NAMALWA (cell line): ENCODE measurements around the gene MSI2.

Experiments
- DNase-seq: peaks from one replicate; pipeline ENCODE4 v3.0.0-alpha.2; 2015; ENCODE audit warnings: low spot score

The MSI2 gene

GRCh38 chr17:57396511-57396921 lies 140.2 kb downstream of the MSI2 start:
- DNase-seq, result no peak

DNA sequence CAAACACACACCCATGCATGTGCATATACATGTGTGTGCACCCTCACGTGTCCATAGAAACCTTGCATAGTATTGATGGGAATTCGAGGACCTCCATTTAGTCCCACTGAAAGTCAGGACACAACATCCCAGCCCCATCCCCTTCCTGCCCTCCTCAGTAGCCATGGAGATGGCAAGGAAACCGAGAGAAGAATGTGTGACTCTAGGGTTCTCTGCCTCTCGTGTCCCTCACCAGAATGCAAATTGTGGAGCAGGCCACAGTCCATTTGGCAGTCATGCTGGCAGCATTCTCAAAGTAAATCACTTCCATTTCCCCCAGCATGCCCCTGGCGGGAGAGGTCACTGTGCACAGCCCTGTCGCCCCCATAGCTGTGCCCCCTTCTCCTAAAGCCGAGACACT lies 141.1 kb downstream of the MSI2 start:
- DNase-seq, result no peak

DNA sequence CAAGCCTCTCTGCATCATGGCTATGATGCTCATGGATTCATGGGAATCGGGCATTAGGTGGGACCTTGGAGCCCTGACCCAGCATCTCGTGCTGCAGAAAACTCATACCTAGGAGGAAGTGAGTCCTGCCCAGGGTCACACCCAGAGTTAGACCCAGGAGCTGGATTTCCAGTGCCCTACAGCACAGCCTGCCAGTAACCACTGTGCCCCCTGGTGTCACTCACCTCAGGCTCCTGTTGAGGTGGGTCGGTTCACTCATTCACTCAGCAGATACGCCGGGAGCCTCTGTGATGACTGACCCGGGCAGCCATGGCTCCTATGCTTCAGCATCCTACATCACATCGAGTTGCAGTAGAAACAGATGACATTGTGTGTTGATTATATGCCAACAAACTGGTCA lies 143.4 kb downstream of the MSI2 start:
- no peak for DNase-seq

DNA sequence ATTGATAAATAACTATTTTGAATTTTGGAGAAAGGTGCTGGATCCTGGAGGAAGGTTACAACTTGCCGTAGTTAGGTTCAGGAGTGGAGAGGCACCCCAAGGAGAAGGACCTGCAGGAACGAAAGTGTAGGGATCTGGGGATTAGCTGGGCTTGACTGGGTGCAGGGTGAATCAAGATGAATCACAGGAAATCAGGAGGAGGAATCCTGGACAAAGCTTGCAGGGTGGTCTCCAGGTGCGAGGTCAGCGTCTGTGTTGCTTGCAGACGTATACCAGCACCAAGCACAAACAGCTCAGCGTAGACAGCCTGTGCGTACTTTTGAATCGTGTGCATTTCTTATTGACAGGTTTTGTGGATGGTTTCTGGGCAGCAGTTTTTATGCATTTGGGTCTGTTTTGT lies 144.3 kb downstream of the MSI2 start:
- no peak for DNase-seq

GRCh38 chr17:57401556-57402488 lies 145.5 kb downstream of the MSI2 start:
- DNase-seq, result peak; percentile 19

- DNase-seq, result no peak
Observed at GRCh38 chr17:57402681-57403180, 146.4 kb downstream of the MSI2 start.

GRCh38 chr17:57403236-57403635 lies 146.9 kb downstream of the MSI2 start:
- DNase-seq, result no peak

- peak; percentile 48 for DNase-seq
Observed at GRCh38 chr17:57404073-57404472, 147.8 kb downstream of the MSI2 start.

DNA sequence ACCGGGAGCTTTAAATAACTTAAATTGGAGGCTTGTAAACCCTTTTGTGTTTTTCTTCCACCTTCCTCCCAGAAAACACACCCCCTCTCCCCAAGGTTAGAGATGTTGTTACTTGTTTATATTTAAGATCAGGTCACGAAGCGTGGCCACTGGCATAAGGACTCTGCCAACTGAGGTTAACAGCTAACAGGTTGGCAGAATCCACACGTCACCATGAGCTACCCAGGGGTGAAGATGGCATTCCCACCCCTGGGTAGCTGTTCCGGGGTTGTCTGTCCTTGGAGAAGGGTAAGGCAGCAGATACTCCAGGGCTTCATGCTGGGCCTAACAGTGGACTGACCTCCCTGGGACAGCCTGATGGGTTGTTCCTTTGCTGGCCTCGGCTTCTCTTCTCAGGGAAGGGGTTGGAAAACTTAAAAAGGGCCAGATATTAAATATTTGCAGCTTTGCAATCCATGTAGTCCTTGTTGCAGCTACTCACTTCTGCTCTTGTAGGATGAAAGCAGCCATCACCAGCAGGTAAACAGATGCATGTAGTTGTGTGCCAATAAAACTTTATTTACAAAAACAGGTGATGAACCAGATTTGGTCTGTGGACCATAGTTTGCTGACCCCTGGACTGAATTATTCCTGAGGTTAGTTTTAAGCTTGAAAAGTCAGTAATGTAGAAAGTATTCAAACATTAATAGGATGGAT lies 148.6 kb downstream of the MSI2 start:
- DNase-seq, result no peak

DNA sequence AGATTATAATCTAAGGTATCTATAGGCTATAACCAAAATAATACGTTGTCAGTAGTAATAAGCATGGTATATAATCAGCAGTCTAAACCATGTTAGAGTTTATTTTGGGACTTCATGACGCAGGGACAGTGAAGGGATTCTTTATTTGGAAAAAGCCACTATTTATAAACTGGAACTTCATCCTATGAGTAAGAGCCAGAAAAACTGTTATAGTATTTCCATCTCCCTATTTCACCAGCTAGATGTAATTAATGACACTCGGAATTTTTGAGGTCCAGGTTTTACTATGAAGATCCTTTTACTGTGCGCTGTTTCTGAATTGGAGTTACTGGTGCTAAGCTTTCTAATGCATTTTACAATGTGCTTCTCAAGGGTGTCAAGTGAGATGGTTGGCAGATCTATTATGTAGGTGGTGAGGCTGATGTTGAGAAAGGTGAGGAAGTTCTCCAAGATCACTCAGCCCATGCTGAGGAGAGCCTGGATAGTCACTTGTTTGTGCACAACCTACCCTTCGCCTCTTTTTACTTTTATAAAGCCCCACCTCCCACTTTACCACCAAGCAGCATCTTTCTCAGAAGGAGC lies 149.3 kb downstream of the MSI2 start:
- DNase-seq, result no peak

GRCh38 chr17:57406131-57406980 lies 150.0 kb downstream of the MSI2 start:
- no peak for DNase-seq

GRCh38 chr17:57406981-57407286 lies 150.6 kb downstream of the MSI2 start:
- no peak for DNase-seq

GRCh38 chr17:57407287-57408070 lies 151.2 kb downstream of the MSI2 start:
- DNase-seq, result no peak

- no peak for DNase-seq
Observed at GRCh38 chr17:57408071-57408811, 151.9 kb downstream of the MSI2 start.

DNA sequence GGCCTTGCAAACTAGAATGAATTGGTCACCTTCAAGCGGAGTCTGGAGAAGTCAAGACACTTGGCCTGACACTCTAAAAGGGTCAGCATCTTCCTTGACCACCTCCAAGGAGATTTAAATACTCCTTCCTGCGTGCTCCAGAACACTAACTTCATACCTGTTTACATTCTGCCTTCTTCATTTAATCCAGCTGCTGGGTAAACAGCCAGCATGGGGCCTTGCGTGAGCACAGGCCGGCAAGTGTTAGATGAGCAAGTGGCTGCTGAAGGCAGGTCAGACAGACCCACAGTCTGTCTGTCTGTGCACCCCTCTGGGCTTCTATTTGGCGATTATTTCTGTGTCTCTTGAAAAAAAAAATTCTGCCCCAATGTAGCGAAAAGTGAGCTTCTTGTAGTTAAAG lies 153.8 kb downstream of the MSI2 start:
- no peak for DNase-seq

DNA sequence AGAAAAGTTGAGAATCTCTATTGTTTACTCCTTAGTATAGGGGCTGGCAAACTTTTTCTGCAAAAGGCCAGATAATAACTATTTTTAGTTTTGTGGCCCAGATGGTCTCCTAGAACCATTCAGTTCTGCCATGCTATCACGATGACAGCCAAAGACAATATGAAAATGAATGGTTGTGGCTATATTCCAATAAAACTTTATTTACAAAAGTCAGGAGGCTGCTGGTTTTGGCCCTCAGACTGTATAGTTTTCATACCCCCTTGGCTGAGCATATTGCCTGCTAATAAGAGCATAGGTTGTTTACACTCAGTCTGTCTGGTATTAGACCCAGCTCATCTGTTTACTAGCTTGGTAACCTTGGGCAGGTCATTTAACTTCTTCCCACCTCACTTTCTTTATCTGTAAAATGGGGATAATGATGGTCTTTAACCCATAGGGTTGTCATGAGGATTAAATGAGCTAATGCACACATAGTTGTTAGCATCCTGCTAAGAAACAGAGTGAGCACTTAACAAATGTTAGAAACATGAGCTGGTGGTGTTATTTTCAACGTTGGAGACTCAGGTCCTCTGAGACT lies 156.3 kb downstream of the MSI2 start:
- no peak for DNase-seq

GRCh38 chr17:57413848-57414651 lies 157.7 kb downstream of the MSI2 start:
- no peak for DNase-seq

- no peak for DNase-seq
Observed at GRCh38 chr17:57415751-57416207, 159.5 kb downstream of the MSI2 start.

DNA sequence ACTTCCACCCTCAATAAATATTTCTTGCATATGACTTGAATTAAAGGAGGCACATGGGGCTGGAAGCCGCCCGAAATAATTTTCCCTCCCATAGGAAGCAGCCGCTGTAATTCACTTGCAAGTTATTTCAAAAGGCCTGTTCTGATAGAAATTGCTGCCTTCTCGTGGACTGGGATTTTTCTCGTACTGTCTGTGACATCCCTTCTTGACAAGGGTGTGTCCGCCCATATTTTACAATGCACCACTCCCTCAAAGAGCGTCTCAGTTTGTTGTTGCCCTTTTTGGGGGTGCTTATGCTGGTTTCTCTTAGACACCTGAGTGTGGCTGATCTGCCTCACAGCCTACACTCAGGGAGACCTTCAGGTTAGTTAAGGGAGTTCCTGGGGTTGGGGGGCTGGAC lies 160.0 kb downstream of the MSI2 start:
- no peak for DNase-seq
